ENCODE measurements around the gene PBX3. TPM values are rescaled to one million over a fixed set of nuclear protein-coding genes. Genes with fewer than 3 reads are reported as not detected.
A peak's percentile ranks its signal among the peaks of the same experiment; 100 is the strongest.

PBX3 gene
- total and polyA plus RNA-seq, 10 donors: 7.2 to 58.4 (median 34.1) TPM

DNA sequence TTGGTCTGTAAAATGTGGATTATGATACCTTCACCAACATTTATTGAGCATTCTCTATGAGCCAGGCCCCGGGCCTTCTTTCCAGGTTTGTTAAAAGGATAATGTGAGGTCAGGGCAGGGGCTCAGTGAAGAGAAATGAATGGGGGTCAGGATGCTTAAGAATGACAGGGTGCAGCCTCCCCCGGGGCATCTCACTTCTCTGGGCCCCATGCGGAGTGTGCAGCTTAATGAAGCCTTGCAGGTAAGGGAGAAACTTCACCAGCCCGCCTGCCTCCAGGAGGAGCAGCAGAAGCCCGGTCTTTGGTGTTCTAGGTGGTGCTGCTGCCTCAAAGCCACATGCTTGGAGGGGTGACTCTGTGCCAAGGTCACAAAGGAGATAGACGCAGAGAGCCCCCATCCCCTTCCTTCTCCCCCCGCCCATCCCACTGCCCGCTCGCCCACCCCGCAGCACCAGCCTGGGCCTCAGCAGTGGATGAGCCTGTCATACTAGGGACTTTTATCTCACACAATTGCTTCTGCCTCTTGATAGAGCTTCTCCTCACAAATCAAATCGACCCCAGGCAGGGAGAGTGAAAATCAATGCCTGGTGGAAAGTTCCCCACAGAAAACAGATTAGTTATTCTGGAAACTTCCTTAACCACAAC, 244.8 kb downstream of the PBX3 start:
- H3K4me3 ChIP-seq: no peak overlapping the region
- intact Hi-C loops (cut with DNase I; ENCODE audit: low total_unique reads): no loop called here
- TF ChIP-seq, protein P1, sequence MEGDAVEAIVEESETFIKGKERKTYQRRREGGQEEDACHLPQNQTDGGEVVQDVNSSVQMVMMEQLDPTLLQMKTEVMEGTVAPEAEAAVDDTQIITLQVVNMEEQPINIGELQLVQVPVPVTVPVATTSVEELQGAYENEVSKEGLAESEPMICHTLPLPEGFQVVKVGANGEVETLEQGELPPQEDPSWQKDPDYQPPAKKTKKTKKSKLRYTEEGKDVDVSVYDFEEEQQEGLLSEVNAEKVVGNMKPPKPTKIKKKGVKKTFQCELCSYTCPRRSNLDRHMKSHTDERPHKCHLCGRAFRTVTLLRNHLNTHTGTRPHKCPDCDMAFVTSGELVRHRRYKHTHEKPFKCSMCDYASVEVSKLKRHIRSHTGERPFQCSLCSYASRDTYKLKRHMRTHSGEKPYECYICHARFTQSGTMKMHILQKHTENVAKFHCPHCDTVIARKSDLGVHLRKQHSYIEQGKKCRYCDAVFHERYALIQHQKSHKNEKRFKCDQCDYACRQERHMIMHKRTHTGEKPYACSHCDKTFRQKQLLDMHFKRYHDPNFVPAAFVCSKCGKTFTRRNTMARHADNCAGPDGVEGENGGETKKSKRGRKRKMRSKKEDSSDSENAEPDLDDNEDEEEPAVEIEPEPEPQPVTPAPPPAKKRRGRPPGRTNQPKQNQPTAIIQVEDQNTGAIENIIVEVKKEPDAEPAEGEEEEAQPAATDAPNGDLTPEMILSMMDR (IDR thresholded peaks at IDR 0.05 in 8 of 11, conservative IDR thresholded peaks at IDR 0.05 in 3 of 11): no peak
- TF ChIP-seq POLR2A (IDR thresholded peaks at IDR 0.05): no peak
- no peak for TF ChIP-seq POLR2AphosphoS5 (IDR thresholded peaks at IDR 0.05)
- DNase-seq: no peak
- H3K4me1 ChIP-seq: no peaks in the 10 kb centered on the region
- peaks cover 0 to 14% (median 0%) of the 10 kb centered on the region in 7 donors for H3K27me3 ChIP-seq (replicated peaks in 1 of 7)
- 81 to 95% (median 88%) methylated on average over 10 to 11 of the region's 11 CpGs for WGBS, 5 donors
- H3K9me3 ChIP-seq: no peaks in the 10 kb centered on the region
- no peak overlapping the region for H3K27ac ChIP-seq
- H3K36me3 ChIP-seq: no peaks in the 10 kb centered on the region

DNA sequence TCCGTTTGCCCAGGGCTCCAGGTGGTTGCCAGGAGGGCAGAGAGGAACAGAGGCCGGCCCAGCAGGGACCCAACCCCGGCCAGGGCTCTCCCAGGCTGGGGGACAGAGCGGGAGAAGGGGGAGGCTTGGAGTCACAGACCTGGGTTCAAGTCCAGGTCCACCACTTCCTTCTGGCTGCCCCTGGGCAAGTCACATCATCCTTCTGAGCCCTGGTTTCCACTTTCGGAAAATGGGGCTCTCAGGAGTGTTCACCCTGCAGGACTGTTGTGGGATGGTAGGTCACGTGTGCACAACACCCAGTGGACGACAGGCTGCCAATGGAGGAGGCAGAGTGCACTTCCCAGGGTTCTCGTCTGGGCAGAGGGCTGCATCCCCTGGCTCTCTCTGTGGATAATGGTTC, 245.4 kb downstream of the PBX3 start:
- H3K36me3 ChIP-seq: no peaks in the 10 kb centered on the region
- no peaks in the 10 kb centered on the region for H3K9me3 ChIP-seq
- H3K27me3 ChIP-seq (replicated peaks in 1 of 7): peaks cover 0 to 20% (median 0%) of the 10 kb centered on the region in 7 donors
- DNase-seq: no peak
- TF ChIP-seq POLR2A (IDR thresholded peaks at IDR 0.05) (no peak), POLR2AphosphoS5 (IDR thresholded peaks at IDR 0.05) (no peak)
- TF ChIP-seq, protein P1 (IDR thresholded peaks at IDR 0.05 in 8 of 11, conservative IDR thresholded peaks at IDR 0.05 in 3 of 11): no peak
- H3K4me1 ChIP-seq: no peaks in the 10 kb centered on the region
- no peak overlapping the region for H3K4me3 ChIP-seq
- H3K27ac ChIP-seq: no peak overlapping the region
- WGBS, 5 donors: 65 to 91% (median 82%) methylated on average over 4 to 8 of the region's 8 CpGs
- intact Hi-C loops (cut with DNase I; ENCODE audit: low total_unique reads): no loop called here

DNA sequence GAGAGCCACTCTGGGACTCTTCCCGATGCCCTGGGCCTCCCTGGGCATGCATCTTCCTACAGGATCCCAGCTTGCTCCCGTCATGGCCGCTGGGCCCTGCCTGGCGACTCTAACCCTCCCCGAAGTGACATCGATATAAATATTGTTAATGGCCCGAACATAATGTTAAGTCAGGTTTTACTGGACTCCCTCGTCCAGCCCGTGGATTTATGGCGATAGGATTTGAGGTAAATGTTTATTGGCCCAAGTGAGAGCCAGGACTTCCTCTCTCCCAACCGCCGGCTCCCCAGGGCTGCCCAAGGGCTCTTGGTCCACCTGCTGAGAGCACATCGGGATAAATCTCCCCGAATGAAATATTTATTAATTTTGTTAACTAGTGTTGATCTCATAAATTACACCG, 246.3 kb downstream of the PBX3 start:
- H3K27ac ChIP-seq: no peak overlapping the region
- H3K36me3 ChIP-seq: no peaks in the 10 kb centered on the region
- no peaks in the 10 kb centered on the region for H3K9me3 ChIP-seq
- H3K4me1 ChIP-seq: no peaks in the 10 kb centered on the region
- DNase-seq: peak; percentile 35
- intact Hi-C loops (cut with DNase I; ENCODE audit: low total_unique reads): no loop called here
- TF ChIP-seq POLR2A (IDR thresholded peaks at IDR 0.05) (no peak), POLR2AphosphoS5 (IDR thresholded peaks at IDR 0.05) (no peak)
- TF ChIP-seq, protein P1 (IDR thresholded peaks at IDR 0.05 in 8 of 11, conservative IDR thresholded peaks at IDR 0.05 in 3 of 11): no peak
- 82 to 94% (median 92%) methylated on average over 15 of the region's 15 CpGs for WGBS, 5 donors
- H3K27me3 ChIP-seq (replicated peaks in 1 of 7): peaks cover 0 to 20% (median 0%) of the 10 kb centered on the region in 7 donors
- H3K4me3 ChIP-seq: no peak overlapping the region

DNA sequence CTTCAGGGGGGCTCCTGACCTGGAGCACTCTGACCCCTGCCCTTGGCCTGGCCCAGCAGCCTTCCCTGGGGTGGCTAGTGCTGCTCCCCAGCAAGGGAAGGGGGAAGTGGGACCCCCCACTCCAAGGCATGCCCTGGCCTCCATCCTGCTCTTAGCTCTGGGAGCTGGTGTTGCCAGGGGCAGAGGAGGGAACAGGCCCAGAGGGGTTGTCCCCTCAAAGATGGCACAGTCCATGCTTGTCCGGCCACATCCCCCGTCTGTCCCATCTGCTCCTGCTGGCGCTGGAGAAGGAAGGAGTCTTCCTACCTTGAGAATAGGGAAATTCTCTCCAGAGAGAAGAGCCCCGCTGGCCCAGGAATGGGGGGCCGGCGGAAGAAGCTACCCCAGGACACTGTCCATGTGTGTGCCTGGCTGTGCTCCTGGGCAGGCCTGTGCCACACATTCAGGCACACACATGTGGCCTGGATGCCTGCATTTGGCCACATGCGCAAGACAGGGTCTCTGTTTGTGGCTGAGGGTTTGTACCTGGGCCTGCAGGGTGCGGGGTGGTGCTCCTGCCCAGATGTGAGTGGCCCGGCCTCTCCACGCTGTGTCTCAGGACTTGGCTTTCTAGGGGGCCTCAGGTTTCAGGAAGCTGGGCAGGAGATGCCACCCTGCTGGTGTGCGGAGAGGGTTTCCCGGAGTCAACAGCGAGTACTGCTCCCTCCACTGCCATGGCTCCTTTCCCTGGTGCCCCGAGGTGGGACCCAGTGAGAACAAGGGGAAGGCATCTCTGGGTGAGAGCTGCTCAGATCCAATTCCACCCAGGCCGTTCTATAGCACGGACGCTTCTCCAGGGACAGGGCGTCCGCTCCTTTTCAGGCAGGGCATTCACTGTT, 247.1 kb downstream of the PBX3 start:
- peak; percentile 59 for DNase-seq
- Histone ChIP-seq H3K36me3 (no peaks in the 10 kb centered on the region), H3K27me3 (replicated peaks in 1 of 7) (peaks cover 0 to 20% (median 0%) of the 10 kb centered on the region in 7 donors), H3K4me3 (no peak overlapping the region), H3K4me1 (no peaks in the 10 kb centered on the region), H3K9me3 (no peaks in the 10 kb centered on the region), H3K27ac (no peak overlapping the region)
- intact Hi-C loops (cut with DNase I; ENCODE audit: low total_unique reads): no loop called here
- WGBS, 5 donors: 79 to 96% (median 92%) methylated on average over 14 to 19 of the region's 19 CpGs
- TF ChIP-seq, protein P1 (IDR thresholded peaks at IDR 0.05 in 8 of 11, conservative IDR thresholded peaks at IDR 0.05 in 3 of 11): no peak
- no peak for TF ChIP-seq POLR2A (IDR thresholded peaks at IDR 0.05)
- no peak for TF ChIP-seq POLR2AphosphoS5 (IDR thresholded peaks at IDR 0.05)
